H1 (cell line): ENCODE measurements around the gene TRAF3IP1. TPM values are rescaled to one million over a fixed set of nuclear protein-coding genes. Genes with fewer than 3 reads are reported as not detected.

Experiments
- CTCF ChIA-PET: fragments of 300-600 bp; sonication (Branson Sonifier 250); formaldehyde crosslinking; loops from one replicate; lab custom pipeline; 2021; ENCODE audit not compliant: partially characterized antibody; lab: Charles Lee
- POLR2A ChIA-PET: fragments of 300-600 bp; sonication (Branson Sonifier 250); formaldehyde crosslinking; loops from one replicate; lab custom pipeline; 2021; ENCODE audit warnings: inconsistent platforms; ENCODE audit not compliant: partially characterized antibody; lab: Charles Lee
- DNase-seq, 2 experiments: peaks; one replicate each; pipeline versions ENCODE4 v3.0.0 to v3.0.0-alpha.2; 2010 to 2022; ENCODE audit warnings: low spot score in 2 of 2, low read depth in 1 of 2, mixed read lengths in 1 of 2
- FAIRE-seq: peaks from 2 replicates; lab custom pipeline; 2011; peaks lifted over from hg19 to GRCh38; lab: Jason Lieb, UNC
- H2AFZ ChIP-seq: 2 replicates; pipeline ENCODE4 v1.8.1; 2012; ENCODE audit warnings: low read length, inconsistent platforms
- H2AK5ac ChIP-seq: 2 replicates; pipeline ENCODE4 v1.6.1; 2013; ENCODE audit warnings: low read depth, low read length
- H2BK120ac ChIP-seq: replicated peaks from 2 replicates; pipeline ENCODE3; 2013; ENCODE audit warnings: low read depth, low read length, inconsistent platforms
- H2BK12ac ChIP-seq: 2 replicates; pipeline ENCODE4 v1.6.1; 2013; ENCODE audit warnings: low read depth, low read length
- H2BK15ac ChIP-seq: 2 replicates; pipeline ENCODE4 v1.6.1; 2013; ENCODE audit warnings: low read length
- H2BK20ac ChIP-seq: 2 replicates; pipeline ENCODE4 v1.6.1; 2013; ENCODE audit warnings: low read length
- H2BK5ac ChIP-seq: 2 replicates; pipeline ENCODE4 v1.6.1; 2013; ENCODE audit warnings: low read depth, low read length
- H3K14ac ChIP-seq: 2 replicates; pipeline ENCODE4 v1.6.1; 2013; ENCODE audit warnings: inconsistent platforms; ENCODE audit not compliant: insufficient read length
- H3K18ac ChIP-seq: 2 replicates; pipeline ENCODE4 v1.6.1; 2013; ENCODE audit warnings: low read length; ENCODE audit errors: extremely low read depth
- H3K23ac ChIP-seq: 2 replicates; pipeline ENCODE4 v1.6.1; 2013; ENCODE audit warnings: inconsistent platforms; ENCODE audit not compliant: insufficient read length
- H3K23me2 ChIP-seq: 2 replicates; pipeline ENCODE4 v1.6.1; 2013; ENCODE audit warnings: low read depth, low read length
- H3K27ac ChIP-seq: 2 replicates; pipeline ENCODE4 v1.6.1; 2011; ENCODE audit warnings: low read depth, low read length, inconsistent platforms
- H3K27me3 ChIP-seq, 4 experiments: replicated peaks in 1 of 4; 1 replicate in 1 of 4; 2 replicates in 3 of 4; pipeline versions ENCODE4 v1.6.1 to v1.8.1; 2011 to 2013; ENCODE audit warnings: low read length in 3 of 4, mild to moderate bottlenecking in 3 of 4, inconsistent platforms in 2 of 4, mixed read lengths in 2 of 4, moderate library complexity in 1 of 4; ENCODE audit not compliant: control insufficient read depth in 3 of 4, insufficient read depth in 3 of 4; ENCODE audit errors: extremely low read depth in 1 of 4
- H3K36me3 ChIP-seq, 4 experiments: 2 replicates each; pipeline versions ENCODE4 v1.6.1 to v1.8.1; 2011 to 2013; ENCODE audit warnings: mild to moderate bottlenecking in 4 of 4, low read length in 3 of 4, moderate library complexity in 2 of 4, control low read depth in 1 of 4, inconsistent platforms in 1 of 4; ENCODE audit not compliant: insufficient read depth in 4 of 4, control insufficient read depth in 2 of 4
- H3K4ac ChIP-seq: replicated peaks from 2 replicates; pipeline ENCODE3; 2013; ENCODE audit warnings: low read length, low read depth, mixed read lengths, inconsistent platforms; ENCODE audit not compliant: insufficient read length
- H3K4me1 ChIP-seq, 4 experiments: replicated peaks in 1 of 4; 1 replicate in 1 of 4; 2 replicates in 3 of 4; pipeline versions ENCODE4 v1.6.1 to v1.8.1; 2011 to 2013; ENCODE audit warnings: low read length in 3 of 4, inconsistent platforms in 2 of 4, mixed read lengths in 1 of 4; ENCODE audit not compliant: insufficient read depth in 4 of 4, control insufficient read depth in 3 of 4
- H3K4me2 ChIP-seq, 2 experiments: 2 replicates each; pipeline versions ENCODE4 v1.6.1 to v1.8.1; 2011 to 2013; ENCODE audit warnings: low read depth in 2 of 2, low read length in 2 of 2, control low read depth in 1 of 2, inconsistent platforms in 1 of 2, mild to moderate bottlenecking in 1 of 2; ENCODE audit not compliant: insufficient read depth in 1 of 2
- H3K4me3 ChIP-seq, 4 experiments: fragments of 200-600, 300-600 bp in 1 of 4; sonication (generic), shearing (Covaris generic), sonication (Bioruptor Twin) in 1 of 4; 2 replicates each; pipeline versions ENCODE4 v1.5.1 to v1.8.1; 2011 to 2016; ENCODE audit warnings: low read length in 4 of 4, low read depth in 3 of 4, control low read depth in 2 of 4, inconsistent platforms in 2 of 4, mild to moderate bottlenecking in 2 of 4, mixed read lengths in 1 of 4, moderate library complexity in 1 of 4; ENCODE audit not compliant: insufficient read depth in 2 of 4; ENCODE audit errors: extremely low read depth in 1 of 4
- H3K56ac ChIP-seq: replicated peaks from 2 replicates; pipeline ENCODE3; 2013; ENCODE audit warnings: low read depth, mild to moderate bottlenecking, mixed read lengths, low read length, inconsistent platforms; ENCODE audit not compliant: insufficient read length
- H3K79me1 ChIP-seq: 2 replicates; pipeline ENCODE4 v1.6.1; 2013; ENCODE audit warnings: low read depth, low read length, control low read depth
- H3K79me2 ChIP-seq, 2 experiments: 2 replicates each; pipeline versions ENCODE4 v1.6.1 to v1.8.1; 2012 to 2013; ENCODE audit warnings: low read length in 2 of 2, mild to moderate bottlenecking in 2 of 2, inconsistent platforms in 1 of 2; ENCODE audit not compliant: insufficient read depth in 2 of 2, control insufficient read depth in 1 of 2
- H3K9ac ChIP-seq, 4 experiments: replicated peaks in 1 of 4; 1 replicate in 1 of 4; 2 replicates in 3 of 4; pipeline versions ENCODE4 v1.6.1 to v1.8.1; 2011 to 2013; ENCODE audit warnings: low read depth in 3 of 4, low read length in 3 of 4, control low read depth in 2 of 4, mild to moderate bottlenecking in 2 of 4, moderate library complexity in 2 of 4, inconsistent platforms in 1 of 4; ENCODE audit errors: extremely low read depth in 1 of 4
- H3K9me3 ChIP-seq, 2 experiments: 2 replicates each; pipeline versions ENCODE4 v1.6.1 to v1.8.1; 2012 to 2013; ENCODE audit warnings: mild to moderate bottlenecking in 2 of 2, moderate library complexity in 2 of 2, control low read depth in 1 of 2, inconsistent platforms in 1 of 2, low read depth in 1 of 2, low read length in 1 of 2, mixed read lengths in 1 of 2; ENCODE audit not compliant: insufficient read depth in 2 of 2
- H4K20me1 ChIP-seq, 2 experiments: replicated peaks in 1 of 2; 2 replicates each; pipeline versions ENCODE3 to v1.8.1; 2011 to 2013; ENCODE audit warnings: inconsistent platforms in 2 of 2, low read length in 2 of 2, mild to moderate bottlenecking in 1 of 2; ENCODE audit not compliant: insufficient read depth in 2 of 2, control insufficient read depth in 1 of 2
- H4K5ac ChIP-seq: 2 replicates; pipeline ENCODE4 v1.6.1; 2013; ENCODE audit warnings: low read length, low read depth, mixed read lengths, inconsistent platforms; ENCODE audit not compliant: insufficient read length
- H4K8ac ChIP-seq: 2 replicates; pipeline ENCODE4 v1.8.0; 2013; ENCODE audit warnings: mild to moderate bottlenecking, moderate library complexity, low read length, inconsistent platforms; ENCODE audit not compliant: insufficient read depth; ENCODE audit errors: extremely low read depth
- H4K91ac ChIP-seq: replicated peaks from 2 replicates; pipeline ENCODE3; 2013; ENCODE audit warnings: low read length, mixed read lengths, inconsistent platforms; ENCODE audit not compliant: insufficient read length
- ATF2 ChIP-seq: IDR thresholded peaks from 2 replicates; pipeline ENCODE4 v1.6.1; 2012; ENCODE audit warnings: low read length, inconsistent platforms
- E2F6 ChIP-seq: IDR thresholded peaks from 2 replicates; pipeline ENCODE4 v1.6.1; 2012; ENCODE audit warnings: inconsistent platforms
- WGBS, 2 experiments: shearing (Covaris generic) in 1 of 2; methylation state at CpG; one replicate each; pipeline versions ENCODE4 v1.1.6 to v1.1.7; 2013 to 2015; ENCODE audit warnings: low lambda C conversion rate in 2 of 2, mixed read lengths in 2 of 2, inconsistent platforms in 1 of 2, low coverage in 1 of 2, missing lambda C conversion rate in 1 of 2; ENCODE audit not compliant: insufficient replicate concordance in 2 of 2, insufficient coverage in 1 of 2, insufficient read length in 1 of 2; ENCODE audit errors: extremely low coverage in 1 of 2, missing lambda C conversion rate in 1 of 2; 5-methylcytosine and 5-hydroxymethylcytosine counted together
- polyA plus RNA-seq, 7 experiments: library from polyadenylated mRNA; depleted of rRNA in 3 of 7; stranded (reverse) in 5 of 7; unstranded in 2 of 7; fragments of >200 nt in 5 of 7; fragments of 200-250 nt in 2 of 7; gene quantifications; 1 replicate in 5 of 7; 2 replicates in 1 of 7; 4 replicates in 1 of 7; pipeline versions ENCODE4 v1.2.1 to v1.2.3, GENCODE V29; 2011 to 2013; ENCODE audit warnings: missing spikeins in 2 of 7, mixed read lengths in 2 of 7
- total RNA-seq: library from RNA; stranded (reverse); fragmentation: NEBNext Ultra II Directional; extraction: Animal tissue kit (Norgen Biotek cat#: 25700); gene quantifications from 2 replicates; pipeline ENCODE4 v1.2.1, GENCODE V29; 2021

The TRAF3IP1 gene
- total and polyA plus RNA-seq, 2 of the 8 experiments (the other 6 are each of a cell fraction or from before 2014, with no cell fraction given): 2.3 to 17.5 TPM

- Histone ChIP-seq H3K9me3 (no peaks in the 10 kb centered on the region), H2BK20ac (no peak overlapping the region), H3K9ac (no peak overlapping the region), H3K14ac (no peak overlapping the region), H3K18ac (no peak overlapping the region), H2AFZ (no peak overlapping the region), H3K79me1 (no peaks in the 10 kb centered on the region), H3K36me3 (peaks cover 0 to 6% (median 1%) of the 10 kb centered on the region in 4 experiments; a peak in 1 of 8 replicates), H3K27me3 (no peaks in the 10 kb centered on the region), H4K5ac (no peak overlapping the region), H4K91ac (no peak overlapping the region), H3K56ac (no peak overlapping the region), H3K4me1 (no peaks in the 10 kb centered on the region), H3K27ac (no peak overlapping the region), H3K4me2 (no peak overlapping the region), H2BK12ac (no peak overlapping the region), H4K8ac (no peak overlapping the region), H3K23ac (no peak overlapping the region), H2BK5ac (no peak overlapping the region), H4K20me1 (no peaks in the 10 kb centered on the region), H2BK15ac (no peak overlapping the region), H2BK120ac (no peak overlapping the region), H2AK5ac (no peak overlapping the region), H3K23me2 (no peaks in the 10 kb centered on the region), H3K4ac (no peak overlapping the region), H3K79me2 (no peaks in the 10 kb centered on the region), H3K4me3 (no peak overlapping the region)
- CTCF ChIA-PET: interaction anchor here (0.9 to 1.6 kb wide), 3 partner anchors 54 to 102 kb away, joined by 3 to 5 read pairs (median 3); no protein-coding TSS in a partner anchor
- DNase-seq (no peak), FAIRE-seq (no peak)
- TF ChIP-seq E2F6 (0 out of 2 replicates have a peak, but pooled peaks have one; percentile 33), ATF2 (no peak)
- WGBS, 2 experiments: 97% methylated on average over 7 of the region's 7 CpGs; no CpG with 5 or more reads in 1 of the 2 experiments
- POLR2A ChIA-PET: no interaction called here
Measured at GRCh38 chr2:238362626-238363025, 42.3 kb downstream of the TRAF3IP1 start.
